ENCODE data around the gene PRRT2.

The PRRT2 gene

GRCh38 chr16:29809031-29809747 lies 2.8 kb upstream of the PRRT2 start:
- no peak for DNase-seq (ENCODE audit: low read depth)
- TF ChIP-seq, protein P1, sequence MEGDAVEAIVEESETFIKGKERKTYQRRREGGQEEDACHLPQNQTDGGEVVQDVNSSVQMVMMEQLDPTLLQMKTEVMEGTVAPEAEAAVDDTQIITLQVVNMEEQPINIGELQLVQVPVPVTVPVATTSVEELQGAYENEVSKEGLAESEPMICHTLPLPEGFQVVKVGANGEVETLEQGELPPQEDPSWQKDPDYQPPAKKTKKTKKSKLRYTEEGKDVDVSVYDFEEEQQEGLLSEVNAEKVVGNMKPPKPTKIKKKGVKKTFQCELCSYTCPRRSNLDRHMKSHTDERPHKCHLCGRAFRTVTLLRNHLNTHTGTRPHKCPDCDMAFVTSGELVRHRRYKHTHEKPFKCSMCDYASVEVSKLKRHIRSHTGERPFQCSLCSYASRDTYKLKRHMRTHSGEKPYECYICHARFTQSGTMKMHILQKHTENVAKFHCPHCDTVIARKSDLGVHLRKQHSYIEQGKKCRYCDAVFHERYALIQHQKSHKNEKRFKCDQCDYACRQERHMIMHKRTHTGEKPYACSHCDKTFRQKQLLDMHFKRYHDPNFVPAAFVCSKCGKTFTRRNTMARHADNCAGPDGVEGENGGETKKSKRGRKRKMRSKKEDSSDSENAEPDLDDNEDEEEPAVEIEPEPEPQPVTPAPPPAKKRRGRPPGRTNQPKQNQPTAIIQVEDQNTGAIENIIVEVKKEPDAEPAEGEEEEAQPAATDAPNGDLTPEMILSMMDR (IDR thresholded peaks at IDR 0.05; ENCODE audit: insufficient read depth, low read depth, low read length, missing control alignments) = no peak
- peak overlapping the region; percentile 70 for H3K4me3 ChIP-seq (ENCODE audit: low read depth, low read length)

DNA sequence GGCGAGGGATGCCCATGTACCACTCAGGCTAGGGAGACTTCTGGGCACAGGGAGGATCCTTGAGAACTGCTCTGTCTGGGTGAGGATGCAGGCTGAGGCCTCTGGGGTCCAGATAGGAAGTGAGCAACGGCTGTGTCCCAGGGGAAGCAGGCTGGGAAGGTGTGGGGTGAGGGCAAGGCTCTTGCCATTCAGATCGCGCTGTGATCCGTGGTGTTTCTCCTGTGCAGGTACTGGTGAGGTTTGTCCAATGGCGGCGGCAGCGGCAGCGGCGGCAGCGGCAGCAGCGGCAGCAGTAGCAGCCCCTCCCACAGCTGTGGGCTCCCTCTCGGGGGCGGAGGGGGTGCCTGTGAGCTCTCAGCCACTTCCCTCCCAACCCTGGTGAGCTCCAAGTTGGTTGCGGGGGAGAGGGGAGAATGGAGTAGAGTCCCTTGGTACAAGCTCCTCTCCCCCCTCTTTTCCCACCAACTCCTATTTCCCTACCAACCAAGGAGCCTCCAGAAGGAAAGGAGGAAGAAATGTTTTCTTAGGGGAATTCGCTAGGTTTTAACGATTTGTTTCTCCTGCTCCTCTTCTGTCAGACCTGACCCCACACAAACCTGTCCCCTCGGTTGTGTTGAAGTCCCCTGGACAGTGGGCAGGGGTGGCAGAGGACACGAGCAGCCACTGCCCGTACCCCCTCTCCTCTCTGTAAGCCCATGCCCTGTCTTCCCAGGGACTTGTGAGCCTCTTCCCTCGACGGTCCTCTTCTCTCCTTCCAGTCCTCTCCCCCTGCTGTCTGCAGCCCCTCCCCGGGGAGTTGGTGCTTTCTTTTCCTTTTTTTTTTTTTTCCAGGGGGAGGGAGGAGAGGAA lies 1.9 kb upstream of the PRRT2 start:
- DNase-seq (ENCODE audit: low read depth) = no peak

DNA sequence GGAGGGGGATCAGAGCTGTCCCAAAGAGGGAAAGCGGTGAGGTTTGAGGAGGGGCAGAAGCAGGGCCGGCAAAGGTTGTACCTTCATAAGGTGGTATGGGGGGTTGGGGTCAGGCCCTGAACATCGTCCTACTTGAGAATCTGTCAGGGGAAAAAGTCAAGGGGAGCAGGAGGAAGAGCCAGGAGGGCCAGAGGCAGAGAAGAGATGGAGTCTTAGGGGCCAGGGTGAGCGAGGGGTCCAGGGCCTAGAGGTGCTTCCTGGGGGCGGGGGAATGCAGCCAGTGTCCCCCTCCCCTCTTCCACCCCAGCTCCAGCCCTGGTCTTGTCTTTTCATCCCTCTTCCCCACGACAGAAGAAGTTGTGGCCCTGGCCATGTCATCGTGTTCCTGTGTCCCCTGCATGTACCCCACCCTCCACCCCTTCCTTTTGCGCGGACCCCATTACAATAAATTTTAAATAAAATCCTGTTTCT lies 1.3 kb upstream of the PRRT2 start:
- TF ChIP-seq, protein P1 (IDR thresholded peaks at IDR 0.05; ENCODE audit: insufficient read depth, low read depth, low read length, missing control alignments) = no peak
- no peak for DNase-seq (ENCODE audit: low read depth)
- peak overlapping the region; percentile 5; the same call in 1 of the 2 replicates for H3K4me3 ChIP-seq (ENCODE audit: low read depth, low read length)

More for the DNA sequence above, 1.9 kb upstream of the PRRT2 start:
- no peak overlapping the region for H3K4me3 ChIP-seq (ENCODE audit: low read depth, low read length)
- TF ChIP-seq, protein P1 (IDR thresholded peaks at IDR 0.05; ENCODE audit: insufficient read depth, low read depth, low read length, missing control alignments) = no peak

DNA sequence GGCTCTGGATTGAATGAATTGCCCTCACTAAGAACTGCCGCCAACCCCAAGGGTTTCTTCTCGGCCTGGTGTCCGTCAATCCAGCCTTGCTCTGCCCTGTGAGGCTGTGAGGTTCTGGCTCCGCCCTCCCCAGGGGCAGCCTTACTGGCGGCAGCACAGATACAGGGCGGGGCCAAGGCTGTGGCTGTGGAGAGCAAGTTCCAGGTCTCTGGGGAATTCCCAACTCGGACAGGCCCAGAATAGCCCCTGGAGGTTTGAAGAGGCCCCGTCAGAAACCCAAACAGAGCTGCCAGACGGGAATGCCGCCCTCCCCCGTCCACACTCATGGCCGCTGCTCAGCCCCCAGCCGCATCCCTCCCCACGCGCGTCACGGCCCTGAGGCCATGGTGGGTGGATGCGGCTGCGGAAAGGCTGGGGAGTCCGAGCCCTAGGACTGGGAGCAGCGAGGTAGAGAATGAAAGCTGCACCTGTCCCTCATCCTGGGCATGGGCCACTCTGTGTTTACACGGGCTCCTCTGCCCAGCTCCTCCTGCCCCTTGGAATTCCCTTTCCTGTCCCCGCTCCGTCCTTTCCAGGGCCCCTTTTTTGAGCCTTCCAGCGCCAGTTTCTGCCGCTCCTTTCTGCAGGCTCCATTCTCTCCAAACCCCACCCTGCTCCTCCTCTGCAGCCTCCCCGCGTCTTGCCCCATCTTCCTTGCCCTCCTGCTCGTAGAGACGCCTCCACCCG lies 660 bp upstream of the PRRT2 start:
- peak overlapping the region; percentile 45 for H3K4me3 ChIP-seq (ENCODE audit: low read depth, low read length)
- DNase-seq (ENCODE audit: low read depth) = peak; percentile 95
- TF ChIP-seq, protein P1 (IDR thresholded peaks at IDR 0.05; ENCODE audit: insufficient read depth, low read depth, low read length, missing control alignments) = no peak

DNA sequence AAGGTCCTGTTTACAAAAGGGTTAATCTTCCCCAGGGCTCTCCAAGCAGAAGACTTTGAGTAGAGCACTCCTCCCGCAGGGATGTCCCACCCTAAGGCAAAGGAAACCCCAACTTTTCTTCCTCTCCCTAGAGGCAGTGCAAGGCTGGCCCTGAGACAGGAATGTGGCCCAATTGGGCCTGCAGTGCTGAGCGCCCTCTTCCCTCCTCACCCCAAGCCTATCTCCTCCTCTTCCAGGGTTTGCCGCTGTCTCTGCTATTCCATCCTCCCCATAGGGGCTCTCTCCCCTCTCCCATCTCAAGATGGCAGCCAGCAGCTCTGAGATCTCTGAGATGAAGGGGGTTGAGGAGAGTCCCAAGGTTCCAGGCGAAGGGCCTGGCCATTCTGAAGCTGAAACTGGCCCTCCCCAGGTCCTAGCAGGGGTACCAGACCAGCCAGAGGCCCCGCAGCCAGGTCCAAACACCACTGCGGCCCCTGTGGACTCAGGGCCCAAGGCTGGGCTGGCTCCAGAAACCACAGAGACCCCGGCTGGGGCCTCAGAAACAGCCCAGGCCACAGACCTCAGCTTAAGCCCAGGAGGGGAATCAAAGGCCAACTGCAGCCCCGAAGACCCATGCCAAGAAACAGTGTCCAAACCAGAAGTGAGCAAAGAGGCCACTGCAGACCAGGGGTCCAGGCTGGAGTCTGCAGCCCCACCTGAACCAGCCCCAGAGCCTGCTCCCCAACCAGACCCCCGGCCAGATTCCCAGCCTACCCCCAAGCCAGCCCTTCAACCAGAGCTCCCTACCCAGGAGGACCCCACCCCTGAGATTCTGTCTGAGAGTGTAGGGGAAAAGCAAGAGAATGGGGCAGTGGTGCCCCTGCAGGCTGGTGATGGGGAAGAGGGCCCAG lies 1.0 kb downstream of the PRRT2 start:
- no peak for DNase-seq (ENCODE audit: low read depth)
- TF ChIP-seq, protein P1 (IDR thresholded peaks at IDR 0.05; ENCODE audit: insufficient read depth, low read depth, low read length, missing control alignments) = no peak
- H3K4me3 ChIP-seq (ENCODE audit: low read depth, low read length) = no peak overlapping the region
